Lung microvascular endothelial cell (primary cell): Measurements from ENCODE around the gene PGAM5. TPM values are rescaled to one million over a fixed set of nuclear protein-coding genes. Genes with fewer than 3 reads are reported as not detected.

ENCODE experiments used
- DNase-seq, 2 donors: peaks; one replicate each; pipeline versions ENCODE4 v3.0.0 to v3.0.0-alpha.2; 2010; ENCODE audit warnings: low read depth in 2 of 2
- total RNA-seq: library from RNA; depleted of rRNA; stranded (reverse); fragments of >200 nt; gene quantifications from 2 replicates; pipeline ENCODE4 v1.2.1, GENCODE V29; 2014

Gene PGAM5
- 32.3 and 33.9 TPM in 2 replicates for total RNA-seq

GRCh38 chr12:132710405-132711079 lies at the start of gene PGAM5:
PGAM5 (plus strand) TSS chr12:132710842; CDS start chr12:132710877, 35 bp downstream.
- DNase-seq: peak; percentile 89 to 90

GRCh38 chr12:132660996-132661395 lies 49.6 kb upstream of the PGAM5 start:
- no peak for DNase-seq

- no peak for DNase-seq
Observed at GRCh38 chr12:132661972-132662371, 48.7 kb upstream of the PGAM5 start.

- DNase-seq: no peak
Observed at GRCh38 chr12:132662901-132663755, 47.5 kb upstream of the PGAM5 start.

- DNase-seq: no peak
Observed at GRCh38 chr12:132664206-132665148, 46.2 kb upstream of the PGAM5 start.

GRCh38 chr12:132665149-132665491 lies 45.5 kb upstream of the PGAM5 start:
- no peak for DNase-seq

GRCh38 chr12:132665794-132666193 lies 44.8 kb upstream of the PGAM5 start:
- DNase-seq: no peak

GRCh38 chr12:132668191-132669088 lies 42.2 kb upstream of the PGAM5 start:
- DNase-seq: no peak

- no peak for DNase-seq
Observed at GRCh38 chr12:132669166-132669879, 41.3 kb upstream of the PGAM5 start.

- DNase-seq: no peak
Observed at GRCh38 chr12:132672116-132672515, 38.5 kb upstream of the PGAM5 start.

- no peak for DNase-seq
Observed at GRCh38 chr12:132672678-132673077, 38.0 kb upstream of the PGAM5 start.

GRCh38 chr12:132673288-132674179 lies 37.1 kb upstream of the PGAM5 start:
- DNase-seq: no peak

- no peak for DNase-seq
Observed at GRCh38 chr12:132674561-132674960, 36.1 kb upstream of the PGAM5 start.

- DNase-seq: no peak
Observed at GRCh38 chr12:132675757-132676432, 34.7 kb upstream of the PGAM5 start.

- DNase-seq: peak in 1 of 2 donors; percentile 26
Observed at GRCh38 chr12:132677492-132677891, 33.1 kb upstream of the PGAM5 start.

GRCh38 chr12:132685400-132685799 lies 25.2 kb upstream of the PGAM5 start:
- DNase-seq: no peak

- DNase-seq: peak in 1 of 2 donors; percentile 49
Observed at GRCh38 chr12:132686825-132687210, 23.8 kb upstream of the PGAM5 start.
